ENCODE data around the gene SAMM50.
A peak's percentile ranks its signal among the peaks of the same experiment; 100 is the strongest.
"Not testable (repeated sequence)": the region's sequence is repeated elsewhere in the genome, so short reads cannot be mapped to it uniquely, and the experiment has no call there.

The SAMM50 gene

DNA sequence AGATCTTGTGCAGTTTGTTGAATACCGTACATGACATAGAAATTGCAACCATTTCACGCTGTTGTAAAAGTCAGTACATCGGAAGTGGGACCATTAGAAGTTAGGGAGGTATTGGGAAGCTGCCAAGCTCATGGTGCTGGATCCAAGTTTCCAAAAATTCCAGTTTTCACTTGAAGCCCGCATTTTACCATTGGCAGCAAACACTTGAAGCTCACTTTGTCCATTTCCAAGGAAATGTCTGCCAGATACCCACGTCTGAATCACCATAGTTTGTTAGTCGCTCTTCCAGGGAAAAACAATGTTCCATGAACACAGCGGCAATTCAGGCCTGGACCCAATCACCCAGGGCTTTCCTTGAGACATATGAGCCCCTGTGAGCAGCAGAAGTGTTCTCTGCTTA lies 46.3 kb downstream of the SAMM50 start:
- DNase-seq (ENCODE audit: low read depth) = no peak

DNA sequence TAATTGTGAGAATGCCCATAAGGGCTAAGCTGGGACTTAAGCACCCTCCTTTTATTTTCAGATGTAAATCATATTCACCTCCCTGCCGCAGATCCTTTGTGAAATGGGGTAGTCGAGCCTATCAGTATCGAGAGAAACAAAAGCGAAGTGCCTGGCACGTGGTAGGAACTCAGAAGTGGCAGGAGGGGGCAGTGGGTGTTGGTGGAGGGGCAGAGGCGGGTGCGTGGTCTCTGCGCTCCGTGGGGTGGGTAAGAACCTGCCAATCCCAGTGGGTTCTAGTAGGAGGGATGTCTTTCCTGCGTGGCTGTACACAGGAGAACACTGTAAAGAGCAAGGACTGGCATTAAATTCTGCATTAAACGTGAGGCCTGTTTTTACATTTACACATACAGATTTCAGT lies 47.1 kb downstream of the SAMM50 start:
- no peak for DNase-seq (ENCODE audit: low read depth)

DNA sequence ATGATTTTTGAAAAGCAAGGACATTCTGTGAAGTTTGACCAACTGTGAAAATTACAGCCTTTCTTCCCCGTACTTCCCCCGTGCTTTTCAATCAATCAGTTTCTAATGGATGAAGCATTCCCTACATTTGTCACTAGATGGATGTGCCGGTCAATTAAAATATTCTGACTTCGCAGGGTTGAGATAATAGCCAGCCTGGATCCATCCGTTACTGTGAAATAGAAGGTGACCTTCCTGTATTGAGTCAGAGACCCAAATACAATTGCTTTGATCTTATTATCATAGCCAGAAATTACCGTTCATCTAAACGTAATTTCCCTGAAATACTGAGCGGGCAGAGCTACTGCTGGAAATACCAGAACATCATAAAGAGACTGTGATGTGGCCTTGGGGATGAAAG lies 47.8 kb downstream of the SAMM50 start:
- DNase-seq (ENCODE audit: low read depth) = no peak

DNA sequence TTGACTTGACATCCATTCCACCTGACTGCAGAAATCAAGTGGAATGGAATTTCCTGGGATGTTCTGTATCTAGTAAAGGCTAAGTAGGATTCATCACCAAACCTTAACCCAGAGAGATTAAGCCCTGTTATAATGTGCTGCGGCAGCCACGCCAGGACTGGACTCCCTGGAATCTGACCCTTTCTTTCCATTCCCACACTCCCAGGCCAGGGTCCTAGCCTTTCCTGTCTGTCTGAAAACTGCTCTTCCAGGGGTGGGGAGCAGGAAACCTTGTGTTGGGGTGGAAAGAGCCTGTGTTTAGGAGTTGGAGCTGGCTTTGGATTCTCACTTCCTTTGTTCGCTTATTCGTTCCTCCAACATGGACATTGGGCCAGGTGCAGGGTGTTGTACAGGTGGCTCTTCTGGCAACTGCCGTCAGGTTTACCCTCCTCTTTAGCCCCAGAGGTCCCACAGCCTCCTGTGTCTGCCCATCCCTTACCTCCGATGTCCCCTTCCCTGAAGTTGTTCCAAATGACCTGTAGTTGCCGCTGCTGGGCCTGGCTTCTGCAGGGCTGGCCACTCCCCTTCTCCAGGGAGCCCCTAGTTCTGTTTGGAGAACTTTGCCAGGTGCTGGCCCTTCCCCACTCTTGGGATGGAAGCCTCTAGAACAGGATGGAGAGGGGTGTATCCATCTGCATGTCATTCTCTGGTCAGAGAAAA lies 48.3 kb downstream of the SAMM50 start:
- no peak for DNase-seq (ENCODE audit: low read depth)

DNA sequence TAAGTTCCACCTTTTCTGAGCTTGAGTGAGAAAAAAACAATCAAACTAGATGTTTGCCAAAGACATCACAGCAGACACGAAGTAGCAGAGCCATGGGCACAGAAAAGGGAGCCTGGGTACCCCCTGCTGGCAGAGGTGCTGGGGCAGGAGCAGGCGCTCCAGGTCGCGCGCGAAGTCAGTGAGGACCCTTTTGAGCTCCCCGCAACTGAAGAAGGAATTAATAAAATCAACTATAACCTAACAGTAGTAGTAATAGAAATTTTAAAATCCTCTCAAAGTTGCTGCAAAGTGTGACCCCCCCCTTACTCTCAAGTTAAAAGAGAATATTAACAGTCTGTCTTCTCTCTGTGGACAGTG lies 48.8 kb downstream of the SAMM50 start:
- no peak for DNase-seq (ENCODE audit: low read depth)

DNA sequence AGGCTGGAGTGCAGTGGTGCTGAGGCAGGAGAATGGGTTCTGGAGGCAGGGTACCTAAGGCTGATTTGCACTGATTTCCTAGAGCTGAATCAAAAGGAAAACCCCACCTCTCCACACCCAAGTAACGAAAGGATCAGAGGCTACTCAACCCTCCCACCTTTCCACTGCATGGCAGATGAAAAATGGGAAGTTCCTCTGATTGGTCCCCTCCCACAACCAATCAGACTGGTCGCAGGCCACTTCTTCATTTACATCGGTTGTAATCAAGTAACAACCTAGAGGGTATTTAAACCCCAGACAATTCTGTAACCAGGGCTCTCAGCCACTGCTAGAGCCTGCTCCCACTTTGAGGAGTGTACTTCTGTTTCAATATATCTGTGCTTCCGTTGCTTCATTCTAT lies 50.3 kb downstream of the SAMM50 start:
- DNase-seq (ENCODE audit: low read depth) = no peak

DNA sequence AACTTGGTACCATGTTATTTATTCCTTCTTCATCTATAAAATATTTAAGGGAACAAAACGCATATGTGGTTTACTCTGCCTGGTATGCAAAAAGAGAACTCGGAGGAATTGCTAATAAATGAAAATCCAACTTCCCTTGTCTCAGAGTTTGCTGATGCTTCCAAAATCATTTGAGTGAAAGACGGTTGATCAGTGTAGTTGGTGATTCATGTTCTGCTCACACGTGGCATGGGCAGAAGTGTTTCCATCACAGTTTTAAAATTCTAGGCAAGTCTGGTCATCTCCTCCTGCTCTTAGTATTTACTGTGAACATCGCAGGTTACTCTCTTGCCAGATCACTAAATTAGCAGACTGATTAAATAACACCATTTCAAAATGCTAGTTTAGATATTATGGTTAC lies 56.9 kb downstream of the SAMM50 start:
- no peak for DNase-seq (ENCODE audit: low read depth)

DNA sequence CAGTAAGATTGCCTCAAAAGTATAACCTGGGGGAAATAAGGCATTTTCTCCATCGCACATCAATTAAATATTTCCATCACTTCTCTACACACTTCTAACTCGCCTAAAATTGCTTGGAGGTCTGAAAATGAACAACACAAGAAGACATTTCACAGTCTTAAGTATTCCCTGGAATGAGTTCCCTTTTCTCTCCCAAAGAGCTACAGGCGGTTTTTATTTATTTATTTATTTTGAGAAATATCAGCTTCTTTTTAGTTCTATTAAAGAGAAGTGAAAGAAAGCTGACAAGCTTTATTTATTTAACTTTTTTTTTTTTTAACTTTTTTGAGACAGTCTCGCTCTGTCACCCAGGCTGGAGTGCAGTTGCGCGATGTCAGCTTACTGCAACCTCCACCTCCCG lies 57.3 kb downstream of the SAMM50 start:
- DNase-seq (ENCODE audit: low read depth) = no peak

DNA sequence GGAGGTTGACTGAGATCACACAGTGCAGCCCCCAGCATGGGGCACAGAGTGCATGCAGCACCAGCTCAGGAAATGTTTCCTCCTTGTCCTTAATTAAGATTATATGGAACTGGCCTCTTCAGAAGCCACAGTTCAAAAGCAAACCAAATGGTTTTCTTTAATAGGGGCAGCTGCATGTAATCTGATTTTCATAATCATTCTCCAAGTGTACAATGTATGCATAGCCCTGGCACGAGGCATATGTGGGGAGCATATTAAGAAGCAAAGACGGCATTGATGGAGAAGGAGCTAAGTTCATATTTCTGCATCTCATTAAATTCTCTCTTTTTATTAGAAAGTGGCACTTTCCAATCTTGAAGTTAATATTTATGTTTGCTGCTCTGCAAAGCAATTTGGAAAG lies 59.0 kb downstream of the SAMM50 start:
- no peak for DNase-seq (ENCODE audit: low read depth)

DNA sequence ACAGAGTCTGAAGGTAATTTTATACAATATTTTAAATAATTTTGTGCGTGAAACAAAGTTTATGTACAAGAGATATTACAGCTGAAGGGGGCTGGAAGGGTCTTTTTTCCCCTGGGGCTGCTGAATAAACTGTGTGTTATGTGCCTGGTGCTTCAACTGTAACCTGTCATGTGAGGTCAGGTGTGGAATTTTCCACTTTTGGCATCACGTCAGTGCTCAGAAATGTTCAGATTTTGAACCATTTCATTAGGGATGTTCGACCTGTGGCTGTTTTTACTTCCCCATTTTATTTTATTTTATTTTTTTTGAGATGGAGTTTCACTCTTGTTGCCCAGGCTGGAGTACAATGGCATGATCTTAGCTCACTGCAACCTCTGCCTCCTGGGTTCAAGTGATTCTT lies 61.3 kb downstream of the SAMM50 start:
- not testable (repeated sequence) for DNase-seq (ENCODE audit: low read depth)

DNA sequence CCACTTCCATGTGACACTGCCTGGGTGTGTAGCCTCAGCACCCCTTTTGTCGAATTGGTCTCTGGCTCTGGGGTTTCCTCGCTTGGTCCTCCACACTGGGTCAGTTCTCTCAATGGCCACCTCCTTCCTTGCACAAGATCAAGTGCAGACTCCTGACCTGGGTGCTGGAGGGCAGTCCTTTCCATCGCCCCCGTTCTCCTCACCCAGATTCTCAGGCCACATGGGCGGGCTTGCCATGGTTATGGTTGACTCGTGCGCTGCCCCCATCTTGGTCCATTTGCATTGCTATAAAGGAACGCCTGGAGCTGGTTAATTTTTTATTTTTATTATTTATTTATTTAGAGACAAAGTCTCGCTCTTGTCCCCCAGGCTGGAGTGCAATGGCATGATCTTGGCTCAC lies 63.4 kb downstream of the SAMM50 start:
- no peak for DNase-seq (ENCODE audit: low read depth)

DNA sequence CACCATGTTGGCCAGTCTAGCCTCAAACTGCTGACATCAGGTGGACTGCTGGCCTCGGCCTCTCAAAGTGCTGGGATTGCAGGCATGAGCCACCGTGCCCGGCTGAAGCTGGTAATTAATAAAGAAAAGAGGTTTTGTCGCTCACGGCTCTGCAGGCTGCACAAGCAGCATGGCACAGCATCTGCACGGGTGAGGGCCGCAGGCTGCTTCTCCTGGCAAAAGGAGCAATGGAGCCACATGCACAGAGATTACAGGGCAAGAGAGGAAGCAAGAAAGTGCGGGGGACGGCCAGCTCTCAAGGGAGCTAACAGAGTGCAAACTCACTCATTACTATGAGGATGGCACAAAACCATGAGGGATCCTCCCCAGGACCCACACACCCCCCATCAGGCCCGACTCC lies 64.2 kb downstream of the SAMM50 start:
- no peak for DNase-seq (ENCODE audit: low read depth)

DNA sequence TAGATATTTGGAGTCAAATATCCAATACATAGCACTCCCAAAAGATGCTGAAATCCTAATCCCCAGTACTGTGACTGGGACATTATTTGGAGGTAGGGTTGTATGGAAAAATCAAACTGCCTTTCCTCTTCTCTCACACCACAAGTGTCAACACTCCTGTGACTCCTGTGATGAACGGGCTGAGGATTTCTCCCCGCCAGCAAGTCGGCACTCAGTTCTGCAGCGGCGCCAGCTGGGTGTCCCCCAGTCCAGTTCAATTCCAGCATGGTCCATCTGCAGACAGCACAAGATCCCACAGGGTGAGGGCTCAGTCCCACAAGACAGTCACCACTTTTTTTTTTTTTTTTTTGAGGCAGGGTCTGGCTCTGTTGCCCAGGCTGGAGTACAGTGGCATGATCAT lies 64.6 kb downstream of the SAMM50 start:
- no peak for DNase-seq (ENCODE audit: low read depth)

DNA sequence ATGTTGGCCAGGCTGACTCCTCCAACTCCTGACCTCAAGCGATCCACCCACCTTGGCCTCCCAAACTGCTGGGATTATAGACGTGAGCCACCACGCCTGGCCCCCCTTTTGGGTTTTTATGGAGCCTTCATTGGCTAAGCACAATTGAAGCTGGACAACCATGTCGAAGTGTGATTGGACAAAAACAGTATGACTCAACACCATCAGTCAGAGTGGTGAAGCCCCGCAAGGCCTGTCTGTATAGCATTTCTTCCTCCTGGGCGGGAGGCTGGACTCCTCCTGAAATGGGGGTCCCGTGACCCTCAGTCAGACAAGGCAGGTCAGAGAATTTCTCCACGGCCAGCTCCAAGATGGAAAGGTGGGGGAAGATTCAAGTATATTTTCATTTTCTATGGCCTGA lies 65.7 kb downstream of the SAMM50 start:
- no peak for DNase-seq (ENCODE audit: low read depth)

DNA sequence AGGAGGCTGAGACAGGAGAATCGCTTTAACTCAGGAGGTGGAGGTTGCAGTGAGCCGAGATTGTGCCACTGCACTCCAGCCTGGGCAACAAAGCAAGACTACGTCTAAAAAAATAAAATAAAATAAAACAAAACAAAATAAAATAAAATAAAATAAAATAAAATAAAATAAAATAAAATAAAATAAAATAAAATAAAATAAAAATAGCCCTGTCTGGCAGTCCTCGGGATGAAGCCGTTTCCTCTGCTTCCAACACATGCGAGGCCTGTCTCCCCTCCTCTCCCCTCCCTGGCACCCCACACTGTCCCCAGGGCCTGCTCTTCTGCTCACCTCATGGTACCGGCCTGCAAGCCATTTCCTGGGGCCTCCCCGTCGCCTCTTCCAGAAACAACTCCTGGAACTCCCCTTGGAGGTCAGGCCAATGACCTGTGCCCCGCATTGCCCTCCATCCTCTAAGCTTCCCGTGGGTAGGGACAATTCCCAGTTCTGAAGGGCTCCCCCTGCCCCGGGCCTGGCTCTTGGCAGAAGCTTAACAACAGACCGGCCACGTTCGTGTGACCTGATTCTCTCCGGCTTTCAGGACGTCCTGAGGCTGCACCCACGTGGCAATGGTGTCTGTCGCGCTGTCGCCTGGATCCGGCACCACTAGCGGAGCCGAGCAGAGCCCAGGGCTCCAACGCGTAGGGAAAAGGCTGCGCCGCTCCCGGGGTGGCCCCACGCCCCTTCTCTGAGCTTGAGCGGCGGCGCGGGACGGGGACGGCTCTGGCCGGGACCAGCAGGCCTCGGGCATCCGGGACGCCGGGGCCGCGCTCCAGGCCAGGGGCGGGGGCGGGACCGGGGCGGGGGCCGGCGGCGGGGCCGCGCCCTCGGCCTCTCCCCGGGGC lies 68.4 kb downstream of the SAMM50 start:
- peak; percentile 9 for DNase-seq (ENCODE audit: low read depth)

DNA sequence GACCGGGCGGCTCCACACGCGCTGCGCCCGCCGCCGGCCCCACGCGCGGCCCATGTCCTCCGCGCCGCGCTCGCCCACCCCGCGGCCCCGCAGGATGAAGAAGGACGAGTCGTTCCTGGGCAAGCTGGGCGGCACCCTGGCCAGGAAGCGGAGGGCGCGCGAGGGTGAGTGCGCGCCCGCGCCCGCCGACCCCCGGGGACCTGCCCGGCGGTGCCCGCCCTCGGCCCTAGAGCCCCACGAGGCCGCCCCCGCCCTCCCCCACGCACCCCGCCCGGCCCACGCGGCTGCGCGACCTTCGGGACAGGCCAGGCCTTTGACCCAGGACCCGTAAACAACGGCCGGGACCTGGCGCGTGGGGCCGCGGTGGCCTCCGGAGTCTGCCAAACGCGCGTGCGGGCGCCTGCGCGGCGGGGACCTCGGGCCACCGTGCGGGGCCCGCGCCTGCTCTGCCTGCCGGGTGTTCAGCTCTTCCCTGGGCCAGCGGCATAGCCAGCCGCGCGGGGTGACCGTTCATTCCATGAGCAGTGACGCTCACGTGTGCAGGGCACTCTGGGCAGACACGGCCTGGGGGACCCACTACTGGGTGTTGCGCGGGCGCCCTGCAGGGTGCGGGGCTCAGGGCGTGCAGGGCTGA lies 69.2 kb downstream of the SAMM50 start, which contains the start of gene PARVB:
PARVB (plus strand) TSS at position 15 of the 634 bp plus-strand sequence; CDS start at position 53, 38 bp downstream.
- peak; percentile 13 for DNase-seq (ENCODE audit: low read depth)

DNA sequence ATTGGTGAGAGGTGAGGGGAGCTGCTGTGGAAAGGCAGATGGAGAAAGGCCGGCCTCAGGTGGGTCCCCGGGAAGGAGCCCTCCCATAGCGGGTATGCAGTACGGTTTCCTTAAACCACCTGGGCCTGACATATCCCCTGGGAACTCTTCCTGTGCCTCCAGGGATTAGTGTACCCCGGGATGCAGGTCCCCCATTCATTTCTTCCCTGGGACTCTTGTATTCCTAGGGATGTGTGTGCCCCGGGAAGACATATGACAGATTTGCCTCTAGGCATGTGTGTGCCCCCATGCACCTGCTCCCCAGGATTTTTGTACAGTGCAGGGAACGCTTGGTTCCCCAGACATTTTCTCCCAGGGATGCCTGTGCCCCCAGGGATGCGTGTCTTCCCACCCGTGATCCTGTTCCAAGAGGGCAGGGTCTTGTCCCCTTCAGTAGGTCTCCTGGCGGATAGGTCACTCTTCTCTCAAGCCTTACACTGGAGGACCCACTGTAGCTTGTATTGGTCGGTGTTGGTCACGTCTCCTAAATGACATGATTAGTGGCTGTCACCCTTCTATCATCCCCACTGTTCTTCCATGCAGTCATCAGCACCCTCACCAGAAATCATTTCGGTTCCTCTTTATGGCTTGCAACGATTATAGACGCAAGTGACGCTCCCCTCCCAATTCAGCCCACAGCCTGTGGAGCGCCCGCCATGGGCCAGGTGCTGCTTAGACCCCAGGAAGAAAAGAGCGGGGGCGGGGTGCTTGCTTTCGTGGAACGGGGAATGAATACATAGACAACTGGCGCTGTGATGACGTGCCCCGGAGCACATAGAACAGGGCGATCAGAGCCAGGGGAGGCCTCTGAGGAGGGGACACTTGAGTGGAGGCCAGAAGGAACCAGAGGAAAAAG lies 70.2 kb downstream of the SAMM50 start:
- no peak for DNase-seq (ENCODE audit: low read depth)

DNA sequence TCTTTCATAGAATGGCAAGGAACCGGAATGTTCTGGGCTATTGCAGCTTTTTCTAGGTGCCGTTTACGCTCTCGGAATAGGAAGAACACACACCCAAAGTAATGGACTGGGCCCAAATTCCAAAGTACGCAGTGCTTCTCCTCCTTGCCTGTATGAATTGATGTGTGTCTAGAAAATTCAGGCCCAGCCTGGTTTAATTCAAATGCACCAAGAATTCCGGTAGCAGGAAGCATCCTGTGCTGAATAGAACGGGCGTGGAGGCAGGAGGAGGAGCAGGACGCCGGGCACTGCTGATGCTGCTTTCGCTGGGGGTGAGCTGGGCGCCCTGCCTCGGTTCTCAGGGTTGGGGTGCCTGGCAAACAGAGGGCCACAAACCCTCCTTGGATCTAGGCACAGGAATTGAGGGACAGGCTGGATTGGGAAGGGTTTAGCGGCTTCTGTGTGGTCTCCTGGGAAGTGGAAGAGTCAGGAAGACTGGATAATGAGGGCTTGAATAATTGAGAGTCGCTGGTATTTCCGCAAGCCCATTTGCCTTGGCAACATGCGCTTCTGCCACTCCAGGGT lies 70.9 kb downstream of the SAMM50 start:
- no peak for DNase-seq (ENCODE audit: low read depth)

DNA sequence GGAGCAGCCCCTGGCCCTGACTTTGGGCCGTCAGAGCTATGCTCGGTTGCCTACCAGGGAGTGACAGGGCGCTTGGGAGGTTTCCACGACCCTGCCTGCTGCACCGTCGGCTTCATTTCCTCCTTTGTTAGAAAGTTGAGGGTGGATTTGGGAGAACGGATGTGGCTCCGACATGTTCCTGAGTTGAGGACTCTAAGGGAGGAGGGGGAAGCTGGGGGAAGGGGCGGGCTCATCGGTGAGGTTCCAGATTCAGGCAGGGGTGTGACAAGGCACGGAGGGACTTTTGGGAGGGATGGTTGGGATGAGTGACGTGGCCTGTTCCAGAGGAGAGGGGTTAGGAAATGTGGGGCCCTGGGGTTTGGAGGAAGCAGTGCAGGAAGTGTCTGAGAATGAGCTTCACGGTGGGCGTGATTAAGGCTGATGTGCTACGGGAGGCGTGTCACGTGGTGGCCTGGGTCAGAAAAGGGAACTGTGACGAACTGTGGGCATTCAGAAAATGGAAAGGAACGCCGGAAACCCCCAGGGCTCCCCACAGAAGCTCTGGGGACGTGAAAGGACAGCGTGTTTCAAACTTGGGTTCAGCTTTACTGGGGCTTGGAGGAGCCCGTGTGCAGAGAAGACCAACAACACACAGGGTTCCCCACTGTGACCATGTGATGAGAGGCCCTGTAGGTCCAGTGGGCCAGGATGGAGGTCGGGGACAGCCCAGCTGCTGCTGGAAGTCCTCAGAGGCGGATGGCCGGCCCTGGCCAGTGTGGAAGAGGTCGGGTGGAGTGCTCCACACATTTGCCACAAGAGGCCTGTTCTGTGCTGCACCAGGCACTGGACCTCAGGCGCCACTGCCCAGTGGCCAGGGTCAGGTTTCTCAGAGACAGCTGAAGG lies 71.6 kb downstream of the SAMM50 start:
- peak; percentile 56 for DNase-seq (ENCODE audit: low read depth)

DNA sequence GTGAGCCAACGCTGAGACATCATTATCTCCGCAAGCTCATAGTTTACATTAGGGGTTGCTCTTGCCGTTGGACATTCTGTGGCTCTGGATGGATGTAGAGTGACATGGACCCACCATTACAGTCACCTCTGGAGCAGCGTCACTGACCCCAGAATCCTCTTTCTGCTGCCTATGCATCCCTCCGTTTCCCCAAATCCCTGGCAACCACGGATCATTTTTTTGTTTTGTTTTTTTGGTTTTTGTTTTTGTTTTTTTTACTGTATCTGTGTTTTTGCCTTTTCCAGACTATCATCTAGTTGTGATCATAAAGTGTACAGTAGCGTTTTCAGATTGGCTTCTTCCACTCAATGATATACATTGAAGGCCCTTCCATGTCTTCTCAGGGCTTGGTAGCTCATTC lies 72.8 kb downstream of the SAMM50 start:
- no peak for DNase-seq (ENCODE audit: low read depth)

DNA sequence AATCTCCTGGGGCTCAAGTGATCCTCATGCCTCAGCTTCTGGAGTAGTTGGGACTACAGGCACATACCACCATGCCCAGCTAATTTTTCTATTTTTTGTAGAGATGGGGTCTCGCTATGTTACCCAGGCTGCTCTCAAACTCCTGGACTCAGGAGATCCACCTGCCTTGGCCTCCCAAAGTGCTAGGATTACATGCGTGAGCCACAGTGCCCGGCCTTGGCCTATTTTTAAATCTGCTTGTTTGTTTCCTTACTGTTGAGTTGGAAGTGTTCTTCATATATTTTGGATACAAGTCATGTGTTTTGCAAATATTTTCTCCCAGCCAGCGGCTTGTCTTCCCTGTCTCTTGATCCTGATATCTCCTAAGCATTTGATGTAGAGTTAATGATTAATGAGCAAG lies 73.8 kb downstream of the SAMM50 start:
- no peak for DNase-seq (ENCODE audit: low read depth)
